Neural progenitor cell (in vitro differentiated cells): ENCODE results near the gene CHRNA4.

Experiments
- CTCF ChIP-seq: fragments of 200-600 bp; sonication (generic); IDR thresholded peaks from 2 replicates; pipeline ENCODE4 v1.5.1; 2017; ENCODE audit warnings: antibody characterized with exemption, mild to moderate bottlenecking
- EZH2 ChIP-seq: fragments of 200-600 bp; sonication (generic); IDR thresholded peaks from 2 replicates; pipeline ENCODE4 v1.6.1; 2017; ENCODE audit warnings: antibody characterized with exemption, mild to moderate bottlenecking, moderate library complexity

GRCh38 chr20:63384336-63384735, 23.2 kb upstream of the CHRNA4 start:
- TF ChIP-seq EZH2 (no peak), CTCF (no peak)
